NB4 (cell line): Measurements from ENCODE around the gene TMEM220.

Experiments used
- CTCF ChIP-seq: IDR thresholded peaks from one replicate; pipeline ENCODE4 v1.5.1; 2012; ENCODE audit warnings: low read depth, low read length
- POLR2A ChIP-seq: IDR thresholded peaks from 2 replicates; pipeline ENCODE4 v1.6.1; 2011; ENCODE audit warnings: mild to moderate bottlenecking; ENCODE audit not compliant: insufficient read length; ENCODE audit errors: extremely low read depth

- TF ChIP-seq CTCF (no peak), POLR2A (no peak)
These were observed 39.0 kb upstream of the TMEM220 start for GRCh38 chr17:10768750-10769251.
